Dermis blood vessel endothelial cell (primary cell): ENCODE measurements around the gene ZDBF2. TPM values are rescaled to one million over a fixed set of nuclear protein-coding genes. Genes with fewer than 3 reads are reported as not detected.
"Not testable (repeated sequence)": the region's sequence is repeated elsewhere in the genome, so short reads cannot be mapped to it uniquely, and the experiment has no call there.

ENCODE experiments used
- DNase-seq: peaks from one replicate; pipeline ENCODE4 v3.0.0; 2010
- total RNA-seq: library from RNA; depleted of rRNA; stranded (reverse); fragments of >200 nt; gene quantifications from 2 replicates; pipeline ENCODE4 v1.2.3, GENCODE V29; 2014

The ZDBF2 gene
- 18.3 and 22.1 TPM in 2 replicates for total RNA-seq

DNA sequence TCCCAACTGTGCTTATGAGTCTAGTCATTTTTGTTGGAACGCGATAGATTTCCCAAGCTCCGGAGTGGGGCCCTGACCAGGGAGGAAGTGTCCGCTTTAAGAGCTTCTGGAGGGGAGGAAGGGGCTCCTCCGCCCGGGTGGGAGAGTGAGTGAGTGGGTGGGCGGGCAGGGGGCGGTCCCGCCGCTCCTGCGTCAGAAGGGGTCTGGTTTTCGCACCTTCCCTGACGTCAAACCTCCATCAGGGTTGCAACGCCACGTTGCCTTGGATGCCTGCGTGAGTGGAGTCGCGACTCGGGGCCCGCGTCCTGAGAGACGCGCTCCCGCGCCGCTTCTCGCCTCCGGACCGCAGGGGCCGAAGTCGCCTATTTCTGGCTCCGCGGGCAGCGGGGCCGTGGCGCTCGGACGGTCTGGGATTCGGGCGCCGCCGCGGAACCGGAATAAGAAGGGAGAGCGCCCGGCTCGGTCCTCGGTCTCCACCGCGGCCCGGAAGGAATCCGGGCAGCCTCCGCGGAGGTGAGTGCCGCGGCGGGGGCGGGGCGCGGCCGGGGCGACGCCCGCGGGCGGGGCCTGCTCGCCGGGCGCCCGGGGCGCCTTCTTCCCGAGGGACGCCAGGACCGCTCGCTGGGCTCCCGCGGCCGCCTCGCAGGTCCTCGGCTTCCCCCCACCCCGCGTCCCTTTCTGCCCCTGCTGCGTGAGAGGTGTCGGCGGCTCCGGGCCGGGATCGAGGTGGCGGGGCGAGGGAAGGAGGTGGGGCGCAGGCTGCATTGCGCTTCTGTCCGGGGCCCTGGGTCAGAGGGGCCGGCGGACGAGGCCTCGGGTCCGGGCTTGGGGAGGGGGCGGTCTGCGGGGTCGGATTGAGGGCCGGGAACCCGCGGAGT lies at the start of gene ZDBF2:
Gene ZDBF2 (plus strand): TSS at position 230 of the 878 bp plus-strand sequence. CDS start 7,187 bp downstream, outside the sequence.
- DNase-seq = peak; percentile 63

DNA sequence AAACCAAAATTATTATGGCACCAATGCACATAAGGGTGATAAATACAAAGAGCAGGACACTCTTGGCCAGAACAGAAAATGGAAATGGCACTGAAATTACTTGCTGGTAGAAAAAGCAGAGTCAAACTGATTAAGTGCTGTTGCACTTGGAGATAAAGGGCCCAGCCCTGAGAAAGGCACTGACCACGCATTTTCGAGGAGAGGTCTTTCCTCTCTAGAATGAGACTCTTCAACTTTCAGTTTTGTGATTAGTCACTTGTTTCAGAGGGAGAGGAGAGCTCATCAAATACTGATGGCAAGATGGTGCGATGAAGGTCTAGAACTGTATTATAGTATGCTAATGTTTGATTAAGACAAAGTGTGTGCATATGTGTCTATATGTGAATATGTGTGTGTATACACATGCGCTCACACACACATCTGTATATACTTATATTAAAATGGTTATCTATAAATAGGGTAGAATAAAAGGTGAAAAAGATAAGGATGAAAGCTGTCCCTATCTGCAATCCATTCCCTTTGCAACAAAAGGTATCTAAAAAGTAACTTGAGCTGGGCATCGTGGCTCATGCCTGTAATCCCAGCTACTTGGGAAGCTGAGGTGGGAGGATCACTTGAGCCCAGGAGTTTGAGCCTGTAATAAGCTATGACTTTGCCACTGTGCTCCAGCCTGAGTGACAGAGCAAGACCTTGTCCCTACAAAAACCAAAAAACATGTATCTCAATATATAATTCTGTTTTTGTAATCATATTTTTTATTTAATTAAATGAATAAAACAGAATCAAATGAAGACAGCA lies 48.8 kb upstream of the ZDBF2 start:
- no peak for DNase-seq

DNA sequence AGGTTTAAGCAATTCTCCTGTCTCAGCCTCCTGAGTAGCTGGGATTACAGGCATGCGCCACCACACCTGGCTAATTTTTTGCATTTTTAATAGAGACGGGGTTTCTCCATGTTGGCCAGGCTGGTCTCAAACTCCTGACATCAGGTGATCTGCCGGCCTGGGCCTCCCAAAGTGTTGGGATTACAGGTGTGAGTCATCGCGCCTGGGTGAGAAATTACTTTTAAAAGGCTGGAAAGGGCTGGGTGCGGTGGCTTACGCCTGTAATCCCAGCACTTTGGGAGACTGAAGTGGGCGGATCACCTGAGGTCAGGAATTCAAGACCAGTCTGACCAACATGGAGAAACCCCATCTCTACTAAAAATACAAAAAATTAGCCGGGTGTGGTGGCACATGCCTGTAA lies 45.8 kb upstream of the ZDBF2 start:
- DNase-seq = not testable (repeated sequence)

DNA sequence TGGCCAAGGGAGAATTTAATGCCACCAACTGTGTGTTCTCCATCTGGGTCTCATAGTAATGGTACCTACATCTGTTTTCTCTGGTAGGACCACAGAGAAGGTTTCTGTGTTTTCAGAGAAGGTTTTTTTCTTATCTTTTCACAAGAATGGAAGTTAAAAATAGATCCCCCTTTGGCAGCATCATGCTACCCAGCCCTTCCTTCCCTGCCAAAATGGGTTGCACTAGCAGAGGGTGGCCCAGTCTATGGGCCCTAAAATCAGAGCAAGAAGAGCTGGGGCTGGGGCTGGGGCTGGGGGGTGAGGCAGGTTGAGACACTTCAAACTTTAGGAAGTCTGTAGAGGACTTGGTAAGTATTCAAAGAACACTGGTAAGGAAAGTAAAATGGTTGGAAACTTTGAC lies 44.8 kb upstream of the ZDBF2 start:
- no peak for DNase-seq

DNA sequence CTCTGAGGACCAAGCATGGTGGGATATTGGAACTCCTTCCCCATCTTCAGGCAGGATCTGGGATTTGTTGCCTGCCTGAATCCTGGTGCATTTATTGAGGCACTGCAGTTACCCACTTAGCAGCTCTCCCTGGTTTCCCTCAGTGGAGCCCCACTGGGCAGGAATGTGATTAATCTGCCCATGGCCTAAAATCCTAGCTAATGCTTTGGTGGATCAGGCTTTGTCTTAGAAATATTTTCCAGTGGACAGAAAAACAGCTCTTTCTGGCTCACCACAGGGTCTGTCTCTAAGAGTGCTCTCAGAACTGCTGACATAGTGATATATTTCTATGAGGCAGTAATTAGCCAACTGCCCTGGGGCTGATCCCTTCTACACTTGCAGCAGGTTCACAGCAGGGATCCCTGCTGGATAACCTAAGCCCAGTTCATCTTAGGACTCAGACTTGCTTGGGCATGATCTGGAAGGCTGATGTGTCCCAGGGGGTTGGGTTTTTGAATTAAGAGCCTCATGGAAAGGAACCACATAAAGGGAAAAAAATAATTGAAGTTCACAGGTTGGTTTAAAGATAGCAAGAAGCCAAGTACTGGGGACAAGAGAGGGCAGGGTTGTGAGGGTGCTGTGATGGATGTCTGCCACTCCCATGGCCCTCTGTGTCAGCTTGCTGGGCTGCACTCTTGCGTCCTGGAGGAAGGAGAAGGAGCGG lies 44.3 kb upstream of the ZDBF2 start:
- DNase-seq = no peak

DNA sequence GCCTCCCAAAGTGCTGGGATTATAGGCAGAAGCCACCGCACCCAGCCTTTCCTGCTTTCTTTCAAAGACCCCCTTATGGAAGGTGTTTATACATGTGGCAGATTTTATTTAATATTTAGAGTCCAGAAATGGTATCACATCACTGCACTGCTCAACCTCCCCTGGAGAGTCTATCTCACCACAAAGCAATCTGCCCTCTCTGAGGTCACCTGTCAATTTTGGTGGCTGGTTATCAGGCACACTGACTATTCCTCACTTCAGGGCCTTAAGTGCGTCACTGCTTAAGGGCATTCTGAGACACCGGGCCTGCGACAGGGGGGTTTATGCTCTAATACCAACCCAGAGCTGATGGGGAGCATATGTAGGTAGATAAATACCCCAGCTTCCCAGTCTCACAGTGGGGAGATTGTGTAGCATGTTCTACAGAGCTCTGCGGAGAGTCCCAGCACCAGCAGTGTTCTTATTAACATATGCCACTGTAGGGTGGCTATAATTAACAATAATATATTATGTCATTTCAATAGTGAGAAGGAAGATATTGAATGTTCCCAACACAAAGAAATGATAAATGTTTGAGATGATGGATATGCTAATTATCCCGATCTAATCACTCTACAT lies 42.7 kb upstream of the ZDBF2 start:
- no peak for DNase-seq

DNA sequence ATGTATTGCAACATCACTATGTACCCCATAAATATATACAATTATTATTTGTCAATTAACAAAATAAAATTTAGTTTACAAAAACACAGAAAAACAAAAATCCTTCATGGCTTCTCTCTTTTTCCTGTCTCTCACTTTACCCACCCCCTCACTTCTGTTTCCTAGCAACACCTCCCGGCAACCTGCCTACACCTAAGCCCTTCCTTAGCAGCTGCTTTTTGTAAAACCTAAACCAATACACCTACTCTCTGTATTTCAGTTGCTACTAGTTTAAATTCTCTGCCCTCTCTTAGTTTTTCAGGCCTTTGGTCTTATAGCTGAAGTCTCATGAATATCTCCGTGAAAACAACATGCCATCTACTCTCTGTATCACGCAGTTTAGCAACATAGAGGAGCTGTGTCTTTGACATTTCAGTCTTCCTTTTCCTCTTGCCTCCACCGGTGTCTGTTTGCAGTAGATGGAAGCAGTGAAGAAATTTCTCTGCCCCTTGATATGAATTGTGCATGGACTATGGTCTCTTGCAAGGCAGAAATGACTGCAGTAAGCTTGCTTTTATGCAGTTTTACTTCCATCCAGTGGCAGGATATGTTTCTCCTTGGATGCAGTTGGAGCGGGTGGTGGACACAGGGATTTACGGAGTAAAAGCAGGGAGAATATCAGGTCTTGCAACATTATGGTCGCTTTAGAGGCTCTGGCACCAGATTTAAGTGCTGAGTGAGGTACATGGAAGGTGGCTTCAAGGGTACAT lies 42.0 kb upstream of the ZDBF2 start:
- DNase-seq = no peak

DNA sequence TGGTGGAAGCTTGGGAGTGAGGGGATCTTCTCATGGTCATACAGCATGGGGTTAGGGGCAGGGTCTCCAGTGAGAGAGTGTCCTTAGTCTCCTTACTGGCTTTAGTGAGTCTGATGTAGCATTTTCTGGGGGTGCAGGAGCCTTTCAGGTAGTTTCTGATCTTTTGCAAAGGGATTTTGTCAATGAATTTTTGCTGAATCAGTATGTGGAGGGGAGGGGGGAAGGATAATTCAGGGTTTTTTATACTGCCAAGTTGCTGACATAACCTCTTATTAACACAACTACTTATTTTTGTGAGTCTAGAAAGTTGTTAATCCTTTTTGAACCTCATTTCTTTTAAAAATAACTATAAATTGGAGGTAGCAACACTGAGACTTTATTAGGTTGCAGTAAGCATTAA lies 35.3 kb upstream of the ZDBF2 start:
- no peak for DNase-seq

DNA sequence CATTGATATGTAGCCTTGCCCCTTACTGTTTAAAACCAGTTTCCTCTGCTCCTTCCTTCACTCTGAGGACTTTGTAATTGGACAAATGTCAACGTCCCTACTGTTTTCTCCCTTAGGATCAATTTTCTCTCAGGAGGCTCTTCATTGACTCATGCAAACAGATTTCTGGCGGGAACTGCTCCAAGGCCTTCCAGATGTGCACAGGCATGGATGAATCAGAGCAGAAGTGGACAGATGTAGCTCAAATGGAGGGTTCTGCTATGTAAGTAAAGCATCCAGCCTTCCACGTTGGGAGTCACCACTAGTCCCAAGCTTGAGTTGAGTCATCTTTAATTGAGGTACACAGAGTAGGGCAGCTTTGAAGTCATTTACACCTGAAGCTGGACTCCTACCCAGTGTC lies 34.1 kb upstream of the ZDBF2 start:
- DNase-seq = no peak

DNA sequence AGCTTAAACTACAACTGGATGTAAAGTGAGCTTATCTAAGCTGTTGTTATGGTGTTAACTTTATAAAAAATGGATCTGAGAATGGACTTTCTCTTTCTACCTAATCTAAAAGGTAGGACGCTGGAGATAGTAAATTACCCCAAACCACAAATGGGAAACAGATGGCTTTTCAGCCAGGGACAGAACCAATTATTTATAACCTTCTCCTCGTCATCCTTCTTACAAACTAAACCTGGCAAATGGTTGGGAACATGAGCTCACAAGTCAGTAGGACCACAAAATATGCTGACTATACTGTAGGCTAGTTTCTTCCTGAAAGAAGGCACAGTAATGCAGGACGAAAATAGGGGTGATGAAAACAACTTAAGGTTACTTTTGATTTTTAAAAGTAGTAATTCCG lies 32.7 kb upstream of the ZDBF2 start:
- no peak for DNase-seq

DNA sequence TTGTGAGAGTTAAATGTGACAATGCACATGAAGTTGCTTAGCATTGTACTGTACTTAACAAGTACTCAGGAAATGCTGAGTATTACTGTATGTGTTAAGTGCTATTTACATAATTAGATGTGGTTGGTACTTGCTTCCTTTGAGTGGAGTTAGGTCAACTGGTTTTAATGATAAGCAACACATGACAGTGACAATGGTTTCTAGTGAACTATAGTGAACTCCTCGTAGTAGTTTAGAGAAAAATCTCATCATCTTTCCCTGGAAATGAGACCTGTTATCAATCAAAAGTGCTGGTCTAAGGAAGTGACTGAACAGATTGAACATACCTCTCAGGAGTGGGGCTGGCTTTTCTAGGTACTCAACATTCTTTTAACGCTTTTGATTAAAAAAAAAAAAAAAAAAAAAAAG lies 29.2 kb upstream of the ZDBF2 start:
- no peak for DNase-seq

DNA sequence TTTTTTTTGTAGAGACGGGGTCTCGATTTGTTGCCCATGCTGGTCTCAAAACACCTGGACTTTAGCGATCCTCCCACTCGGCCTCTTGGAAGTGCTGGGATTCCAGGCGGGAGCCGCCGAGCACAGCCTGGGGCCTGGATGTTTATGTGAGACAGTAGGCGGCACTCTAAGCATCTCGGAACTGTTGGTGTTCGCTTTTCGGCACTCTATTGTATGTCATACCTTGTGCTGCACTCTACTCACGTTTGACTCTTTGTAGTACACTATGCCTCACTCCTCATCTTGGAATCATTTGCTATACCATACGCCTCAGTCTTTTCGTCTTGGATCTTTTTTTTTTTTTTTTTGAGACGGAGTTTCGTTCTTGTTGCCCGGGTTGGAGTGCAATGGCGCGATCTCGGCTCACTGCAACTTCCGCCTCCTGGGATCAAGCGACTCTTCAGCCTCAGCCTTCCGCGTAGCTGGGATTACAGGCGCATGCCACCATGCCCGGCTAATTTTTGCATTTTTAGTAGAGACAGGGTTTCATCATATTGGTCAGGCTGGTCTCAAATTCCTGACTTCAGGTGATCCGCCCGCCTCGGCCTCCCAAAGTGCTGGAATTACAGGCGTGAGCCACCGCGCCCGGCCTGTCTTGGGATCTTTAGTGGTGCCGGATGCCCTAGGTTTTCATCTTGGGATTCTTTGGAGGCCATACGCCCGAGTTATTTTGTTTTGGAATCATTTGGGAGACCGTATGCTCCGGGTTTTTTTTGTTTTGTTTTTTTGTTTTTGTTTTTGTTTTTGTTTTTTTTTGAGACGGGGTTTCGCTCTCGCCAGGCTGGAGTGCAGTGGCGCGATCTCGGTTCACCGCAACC lies 24.2 kb upstream of the ZDBF2 start:
- DNase-seq = peak; percentile 41

DNA sequence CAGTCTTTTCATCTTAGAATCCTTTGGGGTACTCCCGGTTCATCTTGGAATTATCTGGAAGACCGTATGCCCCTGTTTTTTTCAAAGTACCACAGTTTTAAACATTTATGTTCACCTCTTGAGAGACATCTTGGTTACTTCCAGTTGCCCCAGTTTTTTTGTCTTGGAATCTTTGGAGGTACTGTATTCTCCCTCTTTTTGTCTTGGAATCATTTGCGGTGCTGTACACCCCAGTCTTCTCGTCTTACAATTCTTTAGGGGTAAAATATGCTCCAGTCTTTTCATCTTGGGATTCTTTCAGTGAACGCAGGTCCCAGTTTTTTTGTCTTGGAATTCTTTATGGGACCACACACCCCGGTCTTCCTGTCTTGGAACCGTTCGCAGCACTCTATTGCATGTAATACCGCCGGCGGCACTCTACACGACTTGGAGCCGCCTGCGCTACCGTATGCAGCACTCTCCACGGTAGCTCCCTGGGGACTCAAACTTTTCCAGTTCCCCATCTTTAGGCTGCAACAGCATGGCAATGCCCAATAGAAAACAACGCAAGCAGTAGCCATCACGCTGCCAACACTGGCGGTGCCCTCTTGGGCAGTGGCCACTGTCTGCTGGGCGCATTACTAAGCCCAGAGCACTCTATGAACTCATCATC lies 21.2 kb upstream of the ZDBF2 start:
- DNase-seq = no peak

DNA sequence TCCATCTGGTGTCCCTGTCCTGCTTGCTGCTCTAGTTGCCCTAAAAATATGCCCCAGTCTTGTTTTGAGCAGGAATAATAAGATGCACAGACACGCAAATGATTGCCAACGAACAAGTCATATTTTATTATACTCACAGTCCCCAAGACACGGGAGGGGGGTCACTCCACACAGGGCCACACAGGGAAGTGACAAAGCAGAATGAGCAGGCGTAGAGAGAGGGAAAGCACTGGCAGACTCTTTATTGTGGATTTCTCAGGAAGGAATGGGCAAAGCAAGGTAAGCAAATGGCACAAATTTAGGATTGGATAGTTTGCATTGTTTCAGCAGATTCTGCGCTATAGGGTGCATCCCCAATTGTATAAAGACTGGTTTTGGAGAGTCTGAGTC lies 20.7 kb upstream of the ZDBF2 start:
- no peak for DNase-seq

DNA sequence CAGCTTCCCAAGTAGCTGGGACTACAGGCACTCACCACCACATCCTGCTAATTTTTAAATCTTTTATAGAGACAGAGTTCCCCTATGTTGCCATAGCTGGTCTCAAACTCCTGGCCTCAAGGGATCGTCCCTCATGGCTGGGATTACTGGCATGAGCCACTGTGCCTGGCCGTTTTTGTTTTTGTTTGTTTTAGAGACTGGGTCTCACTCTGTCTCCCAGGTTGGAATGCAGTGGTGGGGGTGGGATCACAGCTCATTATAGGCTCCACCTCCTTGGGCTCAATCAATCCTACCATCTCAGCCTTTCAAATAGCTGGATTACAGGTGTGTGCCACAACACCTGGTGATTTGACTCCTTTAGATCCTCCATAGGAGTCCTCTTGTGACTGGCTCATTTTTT lies 19.5 kb upstream of the ZDBF2 start:
- no peak for DNase-seq

DNA sequence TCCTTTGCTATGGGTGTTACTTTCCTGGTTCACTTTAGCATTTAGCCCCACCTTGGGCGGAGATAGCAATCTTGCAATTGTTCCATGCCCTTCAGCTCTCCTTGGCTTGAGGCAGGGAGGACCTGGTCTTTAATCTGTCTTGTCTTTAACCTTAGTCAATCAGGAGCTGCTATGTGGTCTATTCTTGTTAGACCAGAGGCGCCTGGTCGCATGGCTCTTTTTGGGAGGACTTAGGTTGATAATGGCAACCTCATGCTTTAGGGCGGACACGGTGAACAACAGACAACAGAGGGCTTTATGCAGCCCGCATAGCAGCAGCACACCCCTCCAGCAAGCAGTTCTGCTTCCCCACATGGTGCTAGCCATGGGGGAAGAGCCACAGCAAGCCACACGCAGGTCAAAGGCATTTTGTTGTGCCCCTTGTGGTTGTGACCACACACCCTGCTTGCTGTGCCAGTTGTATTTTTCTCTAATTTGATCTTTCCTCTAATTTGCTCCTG lies 17.7 kb upstream of the ZDBF2 start:
- no peak for DNase-seq

DNA sequence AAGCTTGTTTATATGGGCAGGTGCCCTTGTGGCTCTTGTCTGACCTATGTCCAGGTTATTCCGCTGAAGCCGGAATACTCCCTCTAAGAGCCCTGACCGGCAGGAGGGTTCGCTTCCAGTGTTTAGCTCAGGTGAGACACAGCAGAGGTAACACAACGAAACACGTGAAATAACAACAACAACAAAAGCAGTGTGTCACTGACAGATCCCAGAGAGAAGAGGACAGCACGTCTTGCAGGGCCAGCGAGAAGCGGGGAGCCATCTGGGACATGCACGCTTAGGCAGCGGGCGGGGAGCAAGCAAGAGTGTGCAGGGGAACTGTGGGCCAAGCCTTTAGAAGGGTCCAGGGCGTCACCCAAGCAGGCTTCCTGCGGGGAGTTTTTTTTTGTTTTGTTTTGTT lies 17.1 kb upstream of the ZDBF2 start:
- no peak for DNase-seq

DNA sequence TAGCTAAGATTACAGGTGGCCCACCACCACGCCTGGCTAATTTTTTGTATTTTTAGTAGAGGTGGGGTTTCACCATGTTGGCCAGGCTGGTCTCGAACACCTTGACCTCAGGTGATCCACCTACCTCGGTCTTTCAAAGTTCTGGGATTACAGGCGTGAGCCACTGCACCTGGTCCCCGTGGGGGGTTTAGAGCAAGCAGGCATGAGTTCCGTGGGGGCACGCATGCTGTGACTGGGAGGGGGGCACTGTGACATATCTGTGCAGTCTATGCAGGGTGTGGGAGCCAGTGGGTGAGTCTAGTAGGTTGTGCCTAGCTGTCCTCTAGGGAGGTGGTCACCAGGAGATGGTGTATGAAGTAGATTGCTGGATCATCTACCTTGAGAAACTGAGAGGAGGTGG lies 16.6 kb upstream of the ZDBF2 start:
- DNase-seq = no peak

DNA sequence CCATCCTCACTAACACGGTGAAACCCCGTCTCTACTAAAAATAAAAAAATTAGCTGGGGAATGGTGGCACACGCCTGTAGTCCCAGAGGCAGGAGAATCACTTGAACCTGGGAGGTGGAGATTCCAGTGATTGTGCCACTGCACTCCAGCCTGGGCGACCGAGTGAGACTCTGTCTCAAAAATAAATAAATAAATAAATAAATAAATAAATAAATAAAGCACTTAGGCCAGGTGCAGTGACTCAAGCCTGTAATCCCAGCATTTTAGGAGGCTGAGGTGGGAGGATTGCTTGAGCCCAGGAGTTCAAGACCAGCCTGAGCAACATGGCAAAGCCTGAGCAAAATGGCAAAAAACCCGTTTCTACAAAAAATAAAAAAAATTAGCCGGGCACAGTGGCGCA lies 15.8 kb upstream of the ZDBF2 start:
- not testable (repeated sequence) for DNase-seq
